Astrocyte (in vitro differentiated cells and primary cell): ENCODE measurements around the gene ZNF740.

Experiments used
- EZH2 ChIP-seq: IDR thresholded peaks from 2 replicates; pipeline ENCODE4 v1.6.1; 2012; ENCODE audit warnings: mild to moderate bottlenecking, low read length, inconsistent platforms; ENCODE audit not compliant: insufficient read depth
- TF ChIP-seq, protein P1 (sequence below): IDR thresholded peaks from 2 replicates; pipeline ENCODE4 v1.5.1; 2011; ENCODE audit warnings: low read depth, mild to moderate bottlenecking, inconsistent platforms, low read length, moderate library complexity; ENCODE audit not compliant: insufficient read depth

- TF ChIP-seq EZH2 = no peak
- TF ChIP-seq, protein P1, sequence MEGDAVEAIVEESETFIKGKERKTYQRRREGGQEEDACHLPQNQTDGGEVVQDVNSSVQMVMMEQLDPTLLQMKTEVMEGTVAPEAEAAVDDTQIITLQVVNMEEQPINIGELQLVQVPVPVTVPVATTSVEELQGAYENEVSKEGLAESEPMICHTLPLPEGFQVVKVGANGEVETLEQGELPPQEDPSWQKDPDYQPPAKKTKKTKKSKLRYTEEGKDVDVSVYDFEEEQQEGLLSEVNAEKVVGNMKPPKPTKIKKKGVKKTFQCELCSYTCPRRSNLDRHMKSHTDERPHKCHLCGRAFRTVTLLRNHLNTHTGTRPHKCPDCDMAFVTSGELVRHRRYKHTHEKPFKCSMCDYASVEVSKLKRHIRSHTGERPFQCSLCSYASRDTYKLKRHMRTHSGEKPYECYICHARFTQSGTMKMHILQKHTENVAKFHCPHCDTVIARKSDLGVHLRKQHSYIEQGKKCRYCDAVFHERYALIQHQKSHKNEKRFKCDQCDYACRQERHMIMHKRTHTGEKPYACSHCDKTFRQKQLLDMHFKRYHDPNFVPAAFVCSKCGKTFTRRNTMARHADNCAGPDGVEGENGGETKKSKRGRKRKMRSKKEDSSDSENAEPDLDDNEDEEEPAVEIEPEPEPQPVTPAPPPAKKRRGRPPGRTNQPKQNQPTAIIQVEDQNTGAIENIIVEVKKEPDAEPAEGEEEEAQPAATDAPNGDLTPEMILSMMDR = no peak
Observed at GRCh38 chr12:53200458-53201176, 20.1 kb downstream of the ZNF740 start.
